Ascending aorta (tissue), 2 donors: ENCODE results near the gene ANO4. TPM values are rescaled to one million over a fixed set of nuclear protein-coding genes. Genes with fewer than 3 reads are reported as not detected.
"Not testable (repeated sequence)": the region's sequence is repeated elsewhere in the genome, so short reads cannot be mapped to it uniquely, and the experiment has no call there.

Source experiments
- DNase-seq, 2 donors: peaks; one replicate each; pipeline ENCODE4 v3.0.0-alpha.2; 2019; ENCODE audit warnings: low spot score in 2 of 2
- H3K27ac ChIP-seq, 2 donors: fragments of 200-600 bp; sonication (generic); one replicate each; pipeline ENCODE4 v1.5.1; 2016 to 2017; ENCODE audit warnings: mild to moderate bottlenecking in 1 of 2
- H3K27me3 ChIP-seq: fragments of 200-600 bp; sonication (generic); one replicate; pipeline ENCODE4 v1.5.1; 2017
- H3K36me3 ChIP-seq, 2 donors: fragments of 200-600 bp; sonication (generic); one replicate each; pipeline ENCODE4 v1.5.1; 2016
- H3K4me1 ChIP-seq, 2 donors: fragments of 200-600 bp; sonication (generic); one replicate each; pipeline ENCODE4 v1.5.1; 2016 to 2017; ENCODE audit warnings: mild to moderate bottlenecking in 1 of 2
- H3K4me3 ChIP-seq, 2 donors: fragments of 200-600 bp; sonication (generic); one replicate each; pipeline ENCODE4 v1.5.1; 2016 to 2017; ENCODE audit warnings: mild to moderate bottlenecking in 1 of 2
- H3K9me3 ChIP-seq, 2 donors: fragments of 200-600 bp; sonication (generic); one replicate each; pipeline ENCODE4 v1.5.1; 2016
- intact Hi-C: fragments of 100-400 bp; cut with DNase I; formaldehyde crosslinking; loops from one replicate; pipeline ENCODE4 v1.15.1; 2023
- total RNA-seq: library from RNA; depleted of rRNA; stranded (reverse); fragments of >200 nt; gene quantifications from one replicate; pipeline ENCODE4 v1.1.0, GENCODE V29; 2016
- TF ChIP-seq, protein P1 (sequence below), 3 experiments: fragments of 200-600 bp in 2 of 3; fragments of 450-650 bp in 1 of 3; sonication (generic) in 2 of 3; IDR thresholded peaks; one replicate each; pipeline ENCODE4 v1.5.1; 2016 to 2019; ENCODE audit warnings: antibody characterized with exemption in 3 of 3, mild to moderate bottlenecking in 1 of 3, moderate library complexity in 1 of 3

ANO4 gene
- total RNA-seq, 1 donor from 2014 or later: 0.11 TPM

DNA sequence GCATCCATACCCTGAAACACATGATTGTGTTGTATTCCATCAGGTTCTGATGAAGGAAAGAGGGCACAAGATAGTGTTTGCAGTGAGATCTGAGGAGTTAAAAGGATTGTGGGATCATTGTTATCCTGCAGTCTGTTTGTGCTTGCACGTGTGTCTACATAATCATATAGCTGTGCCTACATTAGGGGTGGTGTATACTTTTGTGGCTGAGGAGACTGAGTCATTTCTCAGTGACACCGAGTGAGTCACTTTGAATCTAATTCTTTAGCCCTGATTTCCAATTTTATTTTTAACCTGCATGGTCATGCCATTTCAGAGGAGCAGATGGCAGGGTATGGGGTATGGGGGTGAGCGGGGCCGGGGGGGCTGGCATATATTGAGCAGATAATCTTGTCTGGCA, 133.2 kb downstream of the ANO4 start:
- Histone ChIP-seq H3K4me3 (no peak overlapping the region), H3K36me3 (no peaks in the 10 kb centered on the region), H3K4me1 (no peaks in the 10 kb centered on the region), H3K27ac (no peak overlapping the region), H3K9me3 (no peaks in the 10 kb centered on the region), H3K27me3 (no peaks in the 10 kb centered on the region)
- no peak for DNase-seq
- TF ChIP-seq, protein P1, sequence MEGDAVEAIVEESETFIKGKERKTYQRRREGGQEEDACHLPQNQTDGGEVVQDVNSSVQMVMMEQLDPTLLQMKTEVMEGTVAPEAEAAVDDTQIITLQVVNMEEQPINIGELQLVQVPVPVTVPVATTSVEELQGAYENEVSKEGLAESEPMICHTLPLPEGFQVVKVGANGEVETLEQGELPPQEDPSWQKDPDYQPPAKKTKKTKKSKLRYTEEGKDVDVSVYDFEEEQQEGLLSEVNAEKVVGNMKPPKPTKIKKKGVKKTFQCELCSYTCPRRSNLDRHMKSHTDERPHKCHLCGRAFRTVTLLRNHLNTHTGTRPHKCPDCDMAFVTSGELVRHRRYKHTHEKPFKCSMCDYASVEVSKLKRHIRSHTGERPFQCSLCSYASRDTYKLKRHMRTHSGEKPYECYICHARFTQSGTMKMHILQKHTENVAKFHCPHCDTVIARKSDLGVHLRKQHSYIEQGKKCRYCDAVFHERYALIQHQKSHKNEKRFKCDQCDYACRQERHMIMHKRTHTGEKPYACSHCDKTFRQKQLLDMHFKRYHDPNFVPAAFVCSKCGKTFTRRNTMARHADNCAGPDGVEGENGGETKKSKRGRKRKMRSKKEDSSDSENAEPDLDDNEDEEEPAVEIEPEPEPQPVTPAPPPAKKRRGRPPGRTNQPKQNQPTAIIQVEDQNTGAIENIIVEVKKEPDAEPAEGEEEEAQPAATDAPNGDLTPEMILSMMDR (IDR thresholded peaks at IDR 0.05): no peak
- intact Hi-C loops: no loop called here

DNA sequence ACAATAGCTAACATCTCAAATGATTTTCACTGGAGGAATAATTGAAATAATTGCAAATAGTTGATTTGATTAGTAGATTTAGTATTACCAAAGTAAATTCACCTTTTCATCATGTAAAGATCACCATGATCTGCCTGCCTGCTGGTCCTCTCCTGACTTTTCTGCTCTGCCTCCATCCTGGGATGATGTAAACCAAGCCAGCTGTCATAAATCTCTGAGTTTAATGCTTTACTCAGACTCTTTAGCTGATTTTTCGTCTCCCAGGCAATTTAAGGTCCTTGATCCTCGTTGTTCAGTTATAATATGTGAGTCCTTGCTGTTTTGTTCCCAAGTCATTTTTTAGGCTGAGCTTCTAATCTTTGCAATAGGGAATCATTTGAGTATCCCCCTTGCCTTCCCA, 138.0 kb downstream of the ANO4 start:
- intact Hi-C loops: no loop called here
- no peak for DNase-seq

DNA sequence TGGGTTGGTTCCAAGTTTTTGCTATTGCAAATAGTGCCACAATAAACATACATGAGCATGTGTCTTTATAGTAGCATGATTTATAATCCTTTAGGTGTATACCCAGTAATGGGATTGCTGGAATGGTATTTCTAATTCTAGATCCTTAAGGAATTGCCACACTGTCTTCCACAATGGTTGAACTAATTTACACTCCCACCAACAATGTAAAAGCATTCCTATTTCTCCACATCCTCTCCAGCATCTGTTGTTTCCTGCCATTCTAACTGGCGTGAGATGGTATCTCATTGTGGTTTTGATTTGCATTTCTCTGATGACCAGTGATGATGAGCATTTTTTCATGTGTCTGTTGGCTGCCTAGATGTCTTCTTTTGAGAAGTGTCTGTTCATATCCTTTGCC, 139.0 kb downstream of the ANO4 start:
- H3K36me3 ChIP-seq, H3K9me3 ChIP-seq, H3K4me3 ChIP-seq, DNase-seq, H3K27ac ChIP-seq, H3K27me3 ChIP-seq, H3K4me1 ChIP-seq, intact Hi-C loops: not testable (repeated sequence)

More for the DNA sequence above, 138.0 kb downstream of the ANO4 start:
- Histone ChIP-seq H3K9me3 (no peaks in the 10 kb centered on the region), H3K4me1 (no peaks in the 10 kb centered on the region), H3K36me3 (no peaks in the 10 kb centered on the region), H3K4me3 (no peak overlapping the region), H3K27ac (no peak overlapping the region), H3K27me3 (no peaks in the 10 kb centered on the region)
- TF ChIP-seq, protein P1 (IDR thresholded peaks at IDR 0.05): no peak

DNA sequence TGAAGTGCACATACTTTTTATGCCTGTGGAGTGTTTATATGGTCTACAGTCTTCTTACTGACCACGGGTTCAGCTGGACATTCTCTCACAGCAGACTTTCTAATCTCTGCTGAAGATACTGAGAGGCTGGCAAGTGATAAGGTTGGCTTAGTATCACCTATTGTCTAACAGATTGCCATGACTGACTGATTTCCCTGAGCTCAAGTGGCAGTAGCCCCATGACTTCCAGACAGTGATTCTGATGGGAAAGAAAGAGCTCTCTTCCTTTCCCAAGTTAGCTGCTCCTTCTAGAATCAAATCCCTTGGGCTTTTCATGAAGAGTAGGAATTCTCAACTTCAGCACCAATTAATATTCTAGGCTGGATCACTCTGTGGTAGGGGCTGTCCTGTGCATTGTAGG, 141.4 kb downstream of the ANO4 start:
- intact Hi-C loops: no loop called here
- Histone ChIP-seq H3K27me3 (no peaks in the 10 kb centered on the region), H3K36me3 (no peaks in the 10 kb centered on the region), H3K27ac (no peak overlapping the region), H3K4me1 (no peaks in the 10 kb centered on the region), H3K4me3 (no peak overlapping the region), H3K9me3 (no peaks in the 10 kb centered on the region)
- DNase-seq: no peak
- TF ChIP-seq, protein P1 (IDR thresholded peaks at IDR 0.05): no peak

DNA sequence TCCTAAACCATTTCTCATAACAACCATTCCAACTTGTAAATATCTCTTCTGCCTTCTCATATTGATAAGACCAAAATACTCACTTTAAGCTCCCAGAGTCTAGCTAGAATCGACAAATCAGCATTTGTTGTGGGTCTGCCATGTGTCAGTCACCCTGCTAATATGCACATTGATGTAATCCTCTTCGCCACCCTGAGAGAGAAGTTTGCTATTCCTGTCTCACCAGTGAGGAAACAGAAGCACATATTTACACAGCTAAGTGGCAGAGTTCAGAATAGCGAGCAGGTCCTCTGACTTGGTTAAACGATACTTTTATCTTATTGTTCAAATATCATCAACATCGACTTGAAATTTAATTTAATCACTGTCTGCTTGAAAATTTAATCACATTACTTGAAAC, 142.1 kb downstream of the ANO4 start:
- intact Hi-C loops: no loop called here
- Histone ChIP-seq H3K36me3 (no peaks in the 10 kb centered on the region), H3K4me3 (no peak overlapping the region), H3K27me3 (no peaks in the 10 kb centered on the region), H3K4me1 (no peaks in the 10 kb centered on the region), H3K27ac (no peak overlapping the region), H3K9me3 (no peaks in the 10 kb centered on the region)
- TF ChIP-seq, protein P1 (IDR thresholded peaks at IDR 0.05): no peak
- DNase-seq: no peak

DNA sequence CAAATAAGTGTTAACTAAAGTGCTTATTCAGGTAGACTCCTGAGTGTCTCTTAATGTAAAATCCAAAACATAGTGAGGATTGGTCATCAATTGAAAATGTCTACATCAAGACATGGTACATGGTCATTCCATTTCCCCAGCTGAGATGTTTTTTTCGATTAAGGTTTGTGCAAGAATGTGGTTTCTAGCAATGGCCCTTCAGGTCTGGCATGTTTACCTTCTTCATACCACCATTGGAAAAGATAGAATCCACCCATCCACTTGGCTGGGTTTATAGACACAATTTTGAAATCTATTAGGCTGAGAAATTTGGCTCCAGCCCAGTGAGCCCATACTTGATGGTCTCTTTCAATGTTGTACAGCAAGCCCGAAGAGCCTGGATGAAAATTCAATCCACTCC, 145.9 kb downstream of the ANO4 start:
- Histone ChIP-seq H3K27me3 (no peaks in the 10 kb centered on the region), H3K4me1 (no peaks in the 10 kb centered on the region), H3K9me3 (no peaks in the 10 kb centered on the region), H3K4me3 (no peak overlapping the region), H3K36me3 (no peaks in the 10 kb centered on the region), H3K27ac (no peak overlapping the region)
- DNase-seq: no peak
- TF ChIP-seq, protein P1 (IDR thresholded peaks at IDR 0.05): no peak
- intact Hi-C loops: no loop called here
